HCT116 (cell line): ENCODE measurements around the gene KIF26B. TPM values are rescaled to one million over a fixed set of nuclear protein-coding genes. Genes with fewer than 3 reads are reported as not detected.

ENCODE experiments used
- ATAC-seq: fragments of 200-7000 bp; cut with Tn5 transposase; 2 replicates; pipeline ENCODE4 v1.9.1; 2020; ENCODE audit warnings: mild to moderate bottlenecking, moderate library complexity
- BruUV-seq: library from RNA; stranded (reverse); fragments of 400-500 nt; replicated peaks from 2 replicates; lab custom pipeline; 2021; lab: Mats Ljungman, UMichigan
- CTCF ChIA-PET: fragments of 300-600 bp; sonication (Branson Sonifier 250); formaldehyde crosslinking; loops from one replicate; lab custom pipeline; 2021; ENCODE audit warnings: antibody characterized with exemption; lab: Charles Lee
- POLR2A ChIA-PET: fragments of 300-600, 350-600 bp; sonication (Branson Sonifier 250); formaldehyde crosslinking; loops from one replicate; lab custom pipeline; 2021; ENCODE audit warnings: antibody characterized with exemption; lab: Charles Lee
- RAD21 ChIA-PET, 2 experiments: fragments of 300-600 bp; sonication (Branson Sonifier 250); formaldehyde crosslinking; loops; one replicate each; lab custom pipeline; 2023; ENCODE audit warnings: low total read pairs in 2 of 2; ENCODE audit not compliant: uncharacterized antibody in 2 of 2, unreplicated experiment in 2 of 2, low non-redundant PET in 1 of 2; lab: Charles Lee
- DNase-seq: peaks from one replicate; pipeline ENCODE4 v3.0.0-alpha.2; 2010; ENCODE audit warnings: low read depth, low spot score
- H2AFZ ChIP-seq: fragments of 200-600 bp; shearing (Covaris generic), sonication (generic); 2 replicates; pipeline ENCODE4 v1.6.1; 2017; ENCODE audit warnings: low read depth, mixed run types, mixed read lengths, antibody characterized with exemption, low read length; ENCODE audit not compliant: poor library complexity, severe bottlenecking
- H3K27ac ChIP-seq: 2 replicates; pipeline ENCODE4 v1.5.1; 2012; ENCODE audit warnings: low read depth, low read length
- H3K27me3 ChIP-seq: fragments of 200-600 bp; sonication (generic); 2 replicates; pipeline ENCODE4 v1.6.1; 2016; ENCODE audit warnings: mixed run types, low read length, mixed read lengths; ENCODE audit not compliant: insufficient read depth
- H3K36me3 ChIP-seq, 2 experiments: fragments of 200-500 bp in 1 of 2; fragments of 200-600 bp in 1 of 2; sonication (Bioruptor generic) in 1 of 2; sonication (generic) in 1 of 2; 2 replicates each; pipeline versions ENCODE4 v1.5.1 to v1.6.1; 2014 to 2016; ENCODE audit warnings: low read length in 2 of 2, inconsistent platforms in 1 of 2, mixed read lengths in 1 of 2, mixed run types in 1 of 2; ENCODE audit not compliant: insufficient read depth in 2 of 2, control insufficient read depth in 1 of 2
- H3K4me1 ChIP-seq, 2 experiments: fragments of 200-600 bp in 1 of 2; sonication (generic) in 1 of 2; 2 replicates each; pipeline versions ENCODE4 v1.5.1 to v1.6.1; 2012 to 2017; ENCODE audit warnings: low read length in 2 of 2, inconsistent platforms in 1 of 2, mild to moderate bottlenecking in 1 of 2, mixed read lengths in 1 of 2, mixed run types in 1 of 2, moderate library complexity in 1 of 2; ENCODE audit not compliant: insufficient read depth in 2 of 2, control insufficient read depth in 1 of 2
- H3K4me2 ChIP-seq: fragments of 200-600 bp; sonication (generic); 2 replicates; pipeline ENCODE4 v1.6.1; 2017; ENCODE audit warnings: mixed run types, low read length, mixed read lengths
- H3K4me3 ChIP-seq, 2 experiments: fragments of 200-600 bp in 1 of 2; sonication (generic) in 1 of 2; replicated peaks in 1 of 2; 2 replicates each; pipeline ENCODE4 v1.5.1; 2011 to 2016; ENCODE audit warnings: low read length in 2 of 2, control low read depth in 1 of 2, low read depth in 1 of 2, mild to moderate bottlenecking in 1 of 2, mixed read lengths in 1 of 2, mixed run types in 1 of 2
- H3K79me2 ChIP-seq: fragments of 200-600 bp; sonication (generic); 2 replicates; pipeline ENCODE4 v1.6.1; 2017; ENCODE audit warnings: mild to moderate bottlenecking, mixed run types, low read length, moderate library complexity, mixed read lengths; ENCODE audit not compliant: insufficient read depth
- H3K9ac ChIP-seq: fragments of 200-600 bp; sonication (generic); 2 replicates; pipeline ENCODE4 v1.6.1; 2016; ENCODE audit warnings: low read length, mixed read lengths
- H3K9me2 ChIP-seq: fragments of 200-600 bp; sonication (generic), shearing (Covaris generic); 2 replicates; pipeline ENCODE4 v1.6.1; 2017; ENCODE audit warnings: mixed run types, mild to moderate bottlenecking, moderate library complexity; ENCODE audit not compliant: insufficient read depth
- H3K9me3 ChIP-seq, 2 experiments: fragments of 200-500 bp in 1 of 2; fragments of 200-600 bp in 1 of 2; sonication (Bioruptor generic) in 1 of 2; sonication (generic) in 1 of 2; 2 replicates each; pipeline ENCODE4 v1.6.1; 2014 to 2017; ENCODE audit warnings: low read length in 2 of 2, mixed read lengths in 2 of 2, inconsistent platforms in 1 of 2, low read depth in 1 of 2, mild to moderate bottlenecking in 1 of 2, mixed run types in 1 of 2, moderate library complexity in 1 of 2; ENCODE audit not compliant: control insufficient read depth in 1 of 2, insufficient read depth in 1 of 2
- H4K20me1 ChIP-seq: fragments of 200-600 bp; sonication (generic), shearing (Covaris generic); 2 replicates; pipeline ENCODE4 v1.6.1; 2017; ENCODE audit warnings: mixed run types, mild to moderate bottlenecking, moderate library complexity; ENCODE audit not compliant: insufficient read depth
- CBX3 ChIP-seq: IDR thresholded peaks from 2 replicates; pipeline ENCODE4 v1.6.1; 2012; ENCODE audit warnings: low read depth
- CEBPB ChIP-seq: IDR thresholded peaks from 2 replicates; pipeline ENCODE4 v1.6.1; 2012; ENCODE audit warnings: low read depth
- FOSL1 ChIP-seq: IDR thresholded peaks from 2 replicates; pipeline ENCODE4 v1.6.1; 2012; ENCODE audit warnings: low read depth
- POLR2AphosphoS5 ChIP-seq: IDR thresholded peaks from 2 replicates; pipeline ENCODE4 v1.6.1; 2011; ENCODE audit warnings: mild to moderate bottlenecking, low read depth, low read length, moderate library complexity
- RAD21 ChIP-seq: IDR thresholded peaks from 2 replicates; pipeline ENCODE4 v1.6.1; 2012; ENCODE audit warnings: low read depth, mild to moderate bottlenecking
- SIN3A ChIP-seq: IDR thresholded peaks from 2 replicates; pipeline ENCODE4 v1.6.1; 2012; ENCODE audit warnings: low read depth
- SP1 ChIP-seq: IDR thresholded peaks from 2 replicates; pipeline ENCODE4 v1.6.1; 2012; ENCODE audit warnings: low read depth
- YY1 ChIP-seq: IDR thresholded peaks from 2 replicates; pipeline ENCODE4 v1.6.1; 2011; ENCODE audit warnings: low read length, low read depth, moderate library complexity, mild to moderate bottlenecking; ENCODE audit not compliant: insufficient replicate concordance; ENCODE audit errors: extremely low read depth
- intact Hi-C: fragments of 100-400 bp; cut with micrococcal nuclease; formaldehyde crosslinking; loops from 2 replicates; pipeline ENCODE4 v1.10.0; 2022
- total RNA-seq: library from RNA; stranded (reverse); gene quantifications from one replicate; pipeline ENCODE4 v1.2.1, GENCODE V29; 2021; ENCODE audit not compliant: unreplicated experiment
- TF ChIP-seq, protein P1 (sequence below): IDR thresholded peaks from 2 replicates; pipeline ENCODE4 v1.6.1; 2012
- TF ChIP-seq, protein P2 (sequence below): IDR thresholded peaks from 2 replicates; pipeline ENCODE4 v1.6.1; 2012; ENCODE audit warnings: low read depth
- TF ChIP-seq, protein P3 (sequence below): IDR thresholded peaks from 2 replicates; pipeline ENCODE4 v1.6.1; 2011; ENCODE audit warnings: mild to moderate bottlenecking, low read length, moderate library complexity; ENCODE audit not compliant: insufficient replicate concordance; ENCODE audit errors: extremely low read depth
- TF ChIP-seq, protein P4 (sequence below), 3 experiments: fragments of 200-600 bp in 1 of 3; sonication (generic) in 1 of 3; IDR thresholded peaks in 2 of 3; conservative IDR thresholded peaks in 1 of 3; 2 replicates each; pipeline ENCODE4 v1.5.1; 2012 to 2017; ENCODE audit warnings: low read depth in 2 of 3, low read length in 2 of 3, antibody characterized with exemption in 1 of 3, borderline replicate concordance in 1 of 3, control low read depth in 1 of 3, mild to moderate bottlenecking in 1 of 3, mixed read lengths in 1 of 3, mixed run types in 1 of 3, moderate library complexity in 1 of 3; ENCODE audit not compliant: insufficient read depth in 1 of 3
- TF ChIP-seq, protein P5 (sequence below): IDR thresholded peaks from 2 replicates; pipeline ENCODE4 v1.6.1; 2012

Gene KIF26B
- total RNA-seq, 1 experiment from 2014 or later, result 0.49 TPM

DNA sequence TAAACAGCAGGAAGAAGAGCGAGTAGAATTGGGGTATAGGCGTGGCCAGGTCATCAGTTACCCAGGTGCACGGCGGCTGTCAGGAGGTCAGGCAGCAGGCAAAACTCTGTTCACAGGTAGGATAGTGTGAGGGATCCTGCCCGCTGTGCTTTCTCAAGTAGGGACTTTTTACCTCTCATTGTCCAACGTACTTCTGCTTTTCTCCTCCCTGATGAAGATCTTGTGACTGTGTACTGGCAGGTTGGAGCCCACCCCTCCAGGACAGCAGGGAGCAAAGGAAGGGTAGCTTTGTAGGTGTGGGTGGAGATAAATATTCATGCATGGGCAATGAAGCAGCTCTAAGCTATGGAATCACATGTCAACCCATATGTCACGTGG is 373.5 kb downstream of the KIF26B start:
- H2AFZ ChIP-seq, result no peak overlapping the region
- H3K4me3 ChIP-seq, result no peak overlapping the region
- no peaks in the 10 kb centered on the region for H3K9me3 ChIP-seq
- DNase-seq (no peak), ATAC-seq (no peak)
- H4K20me1 ChIP-seq, result no peaks in the 10 kb centered on the region
- CTCF ChIA-PET, result no interaction called here
- H3K36me3 ChIP-seq, result no peaks in the 10 kb centered on the region
- TF ChIP-seq POLR2AphosphoS5, result no peak
- TF ChIP-seq SP1, result no peak
- no peak for TF ChIP-seq FOSL1
- TF ChIP-seq, protein P1, sequence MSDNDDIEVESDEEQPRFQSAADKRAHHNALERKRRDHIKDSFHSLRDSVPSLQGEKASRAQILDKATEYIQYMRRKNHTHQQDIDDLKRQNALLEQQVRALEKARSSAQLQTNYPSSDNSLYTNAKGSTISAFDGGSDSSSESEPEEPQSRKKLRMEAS, result no peak
- TF ChIP-seq, protein P2, sequence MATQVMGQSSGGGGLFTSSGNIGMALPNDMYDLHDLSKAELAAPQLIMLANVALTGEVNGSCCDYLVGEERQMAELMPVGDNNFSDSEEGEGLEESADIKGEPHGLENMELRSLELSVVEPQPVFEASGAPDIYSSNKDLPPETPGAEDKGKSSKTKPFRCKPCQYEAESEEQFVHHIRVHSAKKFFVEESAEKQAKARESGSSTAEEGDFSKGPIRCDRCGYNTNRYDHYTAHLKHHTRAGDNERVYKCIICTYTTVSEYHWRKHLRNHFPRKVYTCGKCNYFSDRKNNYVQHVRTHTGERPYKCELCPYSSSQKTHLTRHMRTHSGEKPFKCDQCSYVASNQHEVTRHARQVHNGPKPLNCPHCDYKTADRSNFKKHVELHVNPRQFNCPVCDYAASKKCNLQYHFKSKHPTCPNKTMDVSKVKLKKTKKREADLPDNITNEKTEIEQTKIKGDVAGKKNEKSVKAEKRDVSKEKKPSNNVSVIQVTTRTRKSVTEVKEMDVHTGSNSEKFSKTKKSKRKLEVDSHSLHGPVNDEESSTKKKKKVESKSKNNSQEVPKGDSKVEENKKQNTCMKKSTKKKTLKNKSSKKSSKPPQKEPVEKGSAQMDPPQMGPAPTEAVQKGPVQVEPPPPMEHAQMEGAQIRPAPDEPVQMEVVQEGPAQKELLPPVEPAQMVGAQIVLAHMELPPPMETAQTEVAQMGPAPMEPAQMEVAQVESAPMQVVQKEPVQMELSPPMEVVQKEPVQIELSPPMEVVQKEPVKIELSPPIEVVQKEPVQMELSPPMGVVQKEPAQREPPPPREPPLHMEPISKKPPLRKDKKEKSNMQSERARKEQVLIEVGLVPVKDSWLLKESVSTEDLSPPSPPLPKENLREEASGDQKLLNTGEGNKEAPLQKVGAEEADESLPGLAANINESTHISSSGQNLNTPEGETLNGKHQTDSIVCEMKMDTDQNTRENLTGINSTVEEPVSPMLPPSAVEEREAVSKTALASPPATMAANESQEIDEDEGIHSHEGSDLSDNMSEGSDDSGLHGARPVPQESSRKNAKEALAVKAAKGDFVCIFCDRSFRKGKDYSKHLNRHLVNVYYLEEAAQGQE, result no peak
- TF ChIP-seq, protein P3, sequence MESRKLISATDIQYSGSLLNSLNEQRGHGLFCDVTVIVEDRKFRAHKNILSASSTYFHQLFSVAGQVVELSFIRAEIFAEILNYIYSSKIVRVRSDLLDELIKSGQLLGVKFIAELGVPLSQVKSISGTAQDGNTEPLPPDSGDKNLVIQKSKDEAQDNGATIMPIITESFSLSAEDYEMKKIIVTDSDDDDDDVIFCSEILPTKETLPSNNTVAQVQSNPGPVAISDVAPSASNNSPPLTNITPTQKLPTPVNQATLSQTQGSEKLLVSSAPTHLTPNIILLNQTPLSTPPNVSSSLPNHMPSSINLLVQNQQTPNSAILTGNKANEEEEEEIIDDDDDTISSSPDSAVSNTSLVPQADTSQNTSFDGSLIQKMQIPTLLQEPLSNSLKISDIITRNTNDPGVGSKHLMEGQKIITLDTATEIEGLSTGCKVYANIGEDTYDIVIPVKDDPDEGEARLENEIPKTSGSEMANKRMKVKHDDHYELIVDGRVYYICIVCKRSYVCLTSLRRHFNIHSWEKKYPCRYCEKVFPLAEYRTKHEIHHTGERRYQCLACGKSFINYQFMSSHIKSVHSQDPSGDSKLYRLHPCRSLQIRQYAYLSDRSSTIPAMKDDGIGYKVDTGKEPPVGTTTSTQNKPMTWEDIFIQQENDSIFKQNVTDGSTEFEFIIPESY, result no peak
- TF ChIP-seq SIN3A, result no peak
- TF ChIP-seq, protein P4, sequence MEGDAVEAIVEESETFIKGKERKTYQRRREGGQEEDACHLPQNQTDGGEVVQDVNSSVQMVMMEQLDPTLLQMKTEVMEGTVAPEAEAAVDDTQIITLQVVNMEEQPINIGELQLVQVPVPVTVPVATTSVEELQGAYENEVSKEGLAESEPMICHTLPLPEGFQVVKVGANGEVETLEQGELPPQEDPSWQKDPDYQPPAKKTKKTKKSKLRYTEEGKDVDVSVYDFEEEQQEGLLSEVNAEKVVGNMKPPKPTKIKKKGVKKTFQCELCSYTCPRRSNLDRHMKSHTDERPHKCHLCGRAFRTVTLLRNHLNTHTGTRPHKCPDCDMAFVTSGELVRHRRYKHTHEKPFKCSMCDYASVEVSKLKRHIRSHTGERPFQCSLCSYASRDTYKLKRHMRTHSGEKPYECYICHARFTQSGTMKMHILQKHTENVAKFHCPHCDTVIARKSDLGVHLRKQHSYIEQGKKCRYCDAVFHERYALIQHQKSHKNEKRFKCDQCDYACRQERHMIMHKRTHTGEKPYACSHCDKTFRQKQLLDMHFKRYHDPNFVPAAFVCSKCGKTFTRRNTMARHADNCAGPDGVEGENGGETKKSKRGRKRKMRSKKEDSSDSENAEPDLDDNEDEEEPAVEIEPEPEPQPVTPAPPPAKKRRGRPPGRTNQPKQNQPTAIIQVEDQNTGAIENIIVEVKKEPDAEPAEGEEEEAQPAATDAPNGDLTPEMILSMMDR (IDR thresholded peaks at IDR 0.05 in 2 of 3, conservative IDR thresholded peaks at IDR 0.05 in 1 of 3; ENCODE audit: borderline replicate concordance in 1 of 3, insufficient read depth in 1 of 3, low read depth in 2 of 3, low read length in 2 of 3), result no peak
- no peak for TF ChIP-seq YY1
- TF ChIP-seq CEBPB, result no peak
- TF ChIP-seq RAD21, result no peak
- TF ChIP-seq CBX3, result no peak
- TF ChIP-seq, protein P5, sequence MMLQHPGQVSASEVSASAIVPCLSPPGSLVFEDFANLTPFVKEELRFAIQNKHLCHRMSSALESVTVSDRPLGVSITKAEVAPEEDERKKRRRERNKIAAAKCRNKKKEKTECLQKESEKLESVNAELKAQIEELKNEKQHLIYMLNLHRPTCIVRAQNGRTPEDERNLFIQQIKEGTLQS, result no peak
- no peak overlapping the region for H3K9ac ChIP-seq
- H3K79me2 ChIP-seq, result no peaks in the 10 kb centered on the region
- no peak overlapping the region for H3K4me2 ChIP-seq
- H3K27ac ChIP-seq, result no peak overlapping the region
- POLR2A ChIA-PET, result no interaction called here
- H3K27me3 ChIP-seq, result peaks cover 59% of the 10 kb centered on the region
- no peaks in the 10 kb centered on the region for H3K4me1 ChIP-seq
- intact Hi-C loops, result no loop called here
- H3K9me2 ChIP-seq, result no peaks in the 10 kb centered on the region
- no TSS peak for BruUV-seq
- RAD21 ChIA-PET, result no interaction called here
